Lung (tissue), 12 donors: ENCODE measurements around the gene BANK1. TPM values are rescaled to one million over a fixed set of nuclear protein-coding genes. Genes with fewer than 3 reads are reported as not detected.

Experiments used
- ATAC-seq: fragments of 200-7000 bp; cut with Tn5 transposase; one replicate; pipeline ENCODE4 v1.9.1; 2020; ENCODE audit warnings: moderate number of reproducible peaks; ENCODE audit not compliant: insufficient read depth, low FRiP score
- DNase-seq, 3 donors: peaks; one replicate each; pipeline ENCODE4 v3.0.0-alpha.2; 2013 to 2017
- H3K27ac ChIP-seq, 2 donors: one replicate each; pipeline ENCODE4 v1.5.1; 2013; ENCODE audit warnings: mild to moderate bottlenecking in 2 of 2, moderate library complexity in 2 of 2, control low read depth in 1 of 2, inconsistent platforms in 1 of 2, low read depth in 1 of 2, low read length in 1 of 2
- H3K27me3 ChIP-seq, 3 donors: one replicate each; pipeline ENCODE4 v1.5.1; 2013; ENCODE audit warnings: low read length in 2 of 3; ENCODE audit not compliant: control insufficient read depth in 3 of 3, insufficient read depth in 3 of 3
- H3K36me3 ChIP-seq, 4 donors: one replicate each; pipeline ENCODE4 v1.5.1; 2013; ENCODE audit warnings: low read length in 4 of 4, mild to moderate bottlenecking in 1 of 4, moderate library complexity in 1 of 4; ENCODE audit not compliant: control insufficient read depth in 4 of 4, insufficient read depth in 4 of 4
- H3K4me1 ChIP-seq, 5 donors: one replicate each; pipeline ENCODE4 v1.5.1; 2013; ENCODE audit warnings: low read length in 5 of 5, mild to moderate bottlenecking in 2 of 5, moderate library complexity in 1 of 5; ENCODE audit not compliant: control insufficient read depth in 5 of 5, insufficient read depth in 5 of 5
- H3K4me3 ChIP-seq: one replicate; pipeline ENCODE4 v1.5.1; 2013; ENCODE audit warnings: mild to moderate bottlenecking, control low read depth, moderate library complexity
- H3K9ac ChIP-seq, 2 donors: one replicate each; pipeline ENCODE4 v1.5.1; 2013; ENCODE audit warnings: low read length in 2 of 2, control low read depth in 1 of 2; ENCODE audit not compliant: insufficient read depth in 1 of 2
- H3K9me3 ChIP-seq, 4 donors: one replicate each; pipeline ENCODE4 v1.5.1; 2013; ENCODE audit warnings: low read length in 3 of 4, mild to moderate bottlenecking in 1 of 4, moderate library complexity in 1 of 4; ENCODE audit not compliant: control insufficient read depth in 4 of 4, insufficient read depth in 3 of 4
- CTCF ChIP-seq: IDR thresholded peaks from 2 replicates; pipeline ENCODE4 v1.5.1; 2012; ENCODE audit warnings: mild to moderate bottlenecking; ENCODE audit errors: control extremely low read depth, extremely low read depth
- WGBS, 2 donors: extraction: QIAGEN DNeasy Blood & Tissue Kit; methylation state at CpG; one replicate each; pipeline ENCODE4 v1.1.7; 2013; 5-methylcytosine and 5-hydroxymethylcytosine counted together
- polyA plus RNA-seq, 2 donors: library from polyadenylated mRNA; stranded (reverse); fragments of 200-250 nt; gene quantifications; one replicate each; pipeline ENCODE4 v1.2.1, GENCODE V29; 2013
- total RNA-seq, 2 donors: library from RNA; depleted of rRNA in 1 of 2; stranded (reverse); fragments of >200 nt in 1 of 2; gene quantifications; one replicate each; pipeline ENCODE4 v1.2.1, GENCODE V29; 2014 to 2021
- donor health status: control.
- donor health status: control.
- donor health status: Bipolar disorder and iron deficiency.
- donor health status: healthy.
- donor health status: DM: yes; HTN: yes; CAD: no.

The BANK1 gene
- total and polyA plus RNA-seq, 4 donors = 7.0 to 20.5 (median 8.9) TPM

- no peak for TF ChIP-seq CTCF
- Histone ChIP-seq H3K27me3 (no peaks in the 10 kb centered on the region), H3K36me3 (no peaks in the 10 kb centered on the region), H3K4me1 (no peaks in the 10 kb centered on the region), H3K9ac (no peak overlapping the region), H3K4me3 (no peak overlapping the region), H3K9me3 (no peaks in the 10 kb centered on the region), H3K27ac (no peak overlapping the region)
- DNase-seq (no peak), ATAC-seq (no peak)
- WGBS, 2 donors = 30 to 42% methylated on average over 4 of the region's 4 CpGs
Observed at GRCh38 chr4:101792056-101792590, 1.6 kb downstream of the BANK1 start.

GRCh38 chr4:101793397-101793796 is 2.9 kb downstream of the BANK1 start:
- Histone ChIP-seq H3K27me3 (no peaks in the 10 kb centered on the region), H3K9me3 (no peaks in the 10 kb centered on the region), H3K4me1 (no peaks in the 10 kb centered on the region), H3K27ac (no peak overlapping the region), H3K36me3 (no peaks in the 10 kb centered on the region), H3K9ac (no peak overlapping the region), H3K4me3 (no peak overlapping the region)
- TF ChIP-seq CTCF = no peak
- ATAC-seq = no peak
- DNase-seq = no peak

- Histone ChIP-seq H3K27me3 (no peaks in the 10 kb centered on the region), H3K9ac (no peak overlapping the region), H3K27ac (no peak overlapping the region), H3K4me1 (no peaks in the 10 kb centered on the region), H3K36me3 (no peaks in the 10 kb centered on the region), H3K9me3 (no peaks in the 10 kb centered on the region), H3K4me3 (no peak overlapping the region)
- ATAC-seq = no peak
- no peak for TF ChIP-seq CTCF
- 90 to 92% methylated on average over 1 of the region's 1 CpG for WGBS, 2 donors
- no peak for DNase-seq
Observed at GRCh38 chr4:101794806-101795205, 4.3 kb downstream of the BANK1 start.

- no peak for TF ChIP-seq CTCF
- no peak for ATAC-seq
- no peaks in the 10 kb centered on the region for H3K36me3 ChIP-seq
- no peaks in the 10 kb centered on the region for H3K9me3 ChIP-seq
- no peak overlapping the region for H3K9ac ChIP-seq
- no peak overlapping the region for H3K27ac ChIP-seq
- H3K27me3 ChIP-seq = no peaks in the 10 kb centered on the region
- no peaks in the 10 kb centered on the region for H3K4me1 ChIP-seq
- DNase-seq = no peak
- H3K4me3 ChIP-seq = no peak overlapping the region
Observed at GRCh38 chr4:101795704-101796103, 5.2 kb downstream of the BANK1 start.
